Spleen (tissue), 11 donors: ENCODE measurements around the gene GIPC3. TPM values are rescaled to one million over a fixed set of nuclear protein-coding genes. Genes with fewer than 3 reads are reported as not detected.

Source experiments
- DNase-seq: peaks from one replicate; pipeline ENCODE4 v3.0.0-alpha.2; 2020
- H3K27ac ChIP-seq, 8 donors: fragments of 200-600 bp; sonication (generic) in 7 of 8; 1 replicate in 4 of 8; 2 replicates in 4 of 8; pipeline versions ENCODE4 v1.5.0 to v1.8.0; 2016 to 2021; ENCODE audit warnings: inconsistent platforms in 4 of 8, mild to moderate bottlenecking in 4 of 8, moderate library complexity in 1 of 8
- H3K27me3 ChIP-seq, 7 donors: fragments of 200-600 bp; sonication (generic) in 6 of 7; replicated peaks in 1 of 7; 1 replicate in 4 of 7; 2 replicates in 3 of 7; pipeline versions ENCODE4 v1.5.0 to v1.8.0; 2016 to 2021; ENCODE audit warnings: inconsistent platforms in 3 of 7, mild to moderate bottlenecking in 1 of 7
- H3K36me3 ChIP-seq, 6 donors: fragments of 200-600 bp; sonication (generic) in 5 of 6; 1 replicate in 4 of 6; 2 replicates in 2 of 6; pipeline versions ENCODE4 v1.5.0 to v1.8.0; 2016 to 2021; ENCODE audit warnings: inconsistent platforms in 2 of 6
- H3K4me1 ChIP-seq, 6 donors: fragments of 200-600 bp; sonication (generic) in 5 of 6; 1 replicate in 3 of 6; 2 replicates in 3 of 6; pipeline versions ENCODE4 v1.5.0 to v1.8.0; 2016 to 2021; ENCODE audit warnings: inconsistent platforms in 3 of 6
- H3K4me3 ChIP-seq, 8 donors: fragments of 200-600 bp; sonication (generic) in 7 of 8; 1 replicate in 4 of 8; 2 replicates in 4 of 8; pipeline versions ENCODE4 v1.5.0 to v1.8.0; 2016 to 2021; ENCODE audit warnings: inconsistent platforms in 4 of 8, mild to moderate bottlenecking in 4 of 8, moderate library complexity in 2 of 8
- H3K9me3 ChIP-seq, 8 donors: fragments of 200-600 bp; sonication (generic) in 7 of 8; 1 replicate in 4 of 8; 2 replicates in 4 of 8; pipeline versions ENCODE4 v1.5.0 to v1.8.0; 2016 to 2021; ENCODE audit warnings: inconsistent platforms in 4 of 8
- POLR2A ChIP-seq, 3 donors: fragments of 450-650 bp; IDR thresholded peaks; one replicate each; pipeline ENCODE4 v1.5.1; 2017; ENCODE audit warnings: antibody characterized with exemption in 3 of 3, mild to moderate bottlenecking in 1 of 3
- POLR2AphosphoS5 ChIP-seq, 3 donors: sonication (generic); formaldehyde crosslinking; IDR thresholded peaks; one replicate each; pipeline ENCODE4 v1.5.1; 2017; ENCODE audit warnings: antibody characterized with exemption in 3 of 3
- WGBS, 5 donors: extraction: QIAGEN DNeasy Blood & Tissue Kit in 3 of 5; methylation state at CpG; one replicate each; pipeline versions ENCODE4 v1.1.5 to v1.1.7; 2013 to 2018; 5-methylcytosine and 5-hydroxymethylcytosine counted together
- intact Hi-C: fragments of 100-400 bp; cut with DNase I; formaldehyde crosslinking; loops from one replicate; pipeline ENCODE4 v1.15.0; 2023; ENCODE audit warnings: low total_unique reads
- polyA plus RNA-seq, 3 donors: library from polyadenylated mRNA; stranded (reverse); fragments of 200-250 nt; gene quantifications; one replicate each; pipeline ENCODE4 v1.2.1, GENCODE V29; 2013
- total RNA-seq, 7 donors: library from RNA; depleted of rRNA in 3 of 7; stranded (reverse); fragments of >200 nt in 3 of 7; fragmentation: NEBNext Ultra II Directional in 4 of 7; extraction: Animal tissue kit (Norgen Biotek cat#: 25700) in 4 of 7; gene quantifications; one replicate each; pipeline versions ENCODE4 v1.1.0 to v1.2.1, GENCODE V29; 2016 to 2021
- TF ChIP-seq, protein P1 (sequence below), 11 experiments: fragments of 200-600 bp in 7 of 11; fragments of 450-650 bp in 4 of 11; sonication (generic) in 4 of 11; IDR thresholded peaks in 8 of 11; conservative IDR thresholded peaks in 3 of 11; 1 replicate in 7 of 11; 2 replicates in 4 of 11; pipeline versions ENCODE4 v1.4.0 to v1.8.0; 2016 to 2021; ENCODE audit warnings: antibody characterized with exemption in 11 of 11, inconsistent platforms in 4 of 11, mild to moderate bottlenecking in 1 of 11
- donor health status: healthy with polysubstance abuse.
- donor health status: DM: no; HTN: no; CAD: no; lungs with moderate emphysema.
- donor health status: DM: no; HTN: no; CAD: no.
- donor health status: Bipolar disorder and iron deficiency.
- donor health status: healthy.
- donor health status: DM: no; HTN: no; CAD: no.
- donor health status: DM: yes; HTN: yes; CAD: no.

Gene GIPC3
- total and polyA plus RNA-seq, 10 donors, result 0.80 to 9.2 (median 5.1) TPM

DNA sequence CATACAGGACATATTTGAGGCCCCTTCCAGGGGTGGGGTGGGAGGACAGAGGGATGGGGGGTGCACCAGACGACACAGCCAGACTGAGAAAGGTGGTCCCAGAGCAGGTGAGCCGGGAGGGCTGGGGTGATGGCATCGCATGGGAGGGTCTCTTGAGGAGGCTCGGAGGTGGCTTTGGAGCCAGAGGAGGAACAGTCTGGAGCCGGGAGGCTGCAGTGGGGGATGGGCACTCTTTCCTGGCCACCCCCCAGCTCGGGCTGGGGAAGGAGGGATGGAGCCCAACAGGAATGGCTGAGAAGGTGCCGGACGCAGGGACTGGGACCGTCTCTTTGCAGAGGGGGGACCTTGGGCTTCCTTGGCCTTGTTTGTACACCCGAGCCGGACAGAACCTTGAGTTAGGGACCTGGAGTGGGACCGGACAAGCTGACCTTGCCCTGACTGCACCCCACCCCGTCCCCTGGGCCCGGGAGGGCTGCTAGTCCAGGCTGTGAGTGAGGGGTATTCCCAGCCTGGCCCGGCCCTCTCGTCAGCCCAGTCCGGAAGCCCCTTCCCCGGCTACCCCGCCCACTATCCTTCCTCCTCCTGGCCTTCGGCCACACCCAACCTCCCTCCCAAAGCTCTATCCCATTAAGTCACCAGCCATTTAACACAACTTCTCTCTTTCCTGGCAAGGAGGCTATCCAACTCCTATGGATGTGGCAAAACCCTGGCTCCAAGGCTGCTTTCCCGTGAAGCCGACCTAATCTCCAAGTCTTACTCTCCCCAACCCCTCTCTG is 22.2 kb downstream of the GIPC3 start:
- DNase-seq, result peak; percentile 80
- no peak for TF ChIP-seq POLR2A (IDR thresholded peaks at IDR 0.05)
- TF ChIP-seq, protein P1, sequence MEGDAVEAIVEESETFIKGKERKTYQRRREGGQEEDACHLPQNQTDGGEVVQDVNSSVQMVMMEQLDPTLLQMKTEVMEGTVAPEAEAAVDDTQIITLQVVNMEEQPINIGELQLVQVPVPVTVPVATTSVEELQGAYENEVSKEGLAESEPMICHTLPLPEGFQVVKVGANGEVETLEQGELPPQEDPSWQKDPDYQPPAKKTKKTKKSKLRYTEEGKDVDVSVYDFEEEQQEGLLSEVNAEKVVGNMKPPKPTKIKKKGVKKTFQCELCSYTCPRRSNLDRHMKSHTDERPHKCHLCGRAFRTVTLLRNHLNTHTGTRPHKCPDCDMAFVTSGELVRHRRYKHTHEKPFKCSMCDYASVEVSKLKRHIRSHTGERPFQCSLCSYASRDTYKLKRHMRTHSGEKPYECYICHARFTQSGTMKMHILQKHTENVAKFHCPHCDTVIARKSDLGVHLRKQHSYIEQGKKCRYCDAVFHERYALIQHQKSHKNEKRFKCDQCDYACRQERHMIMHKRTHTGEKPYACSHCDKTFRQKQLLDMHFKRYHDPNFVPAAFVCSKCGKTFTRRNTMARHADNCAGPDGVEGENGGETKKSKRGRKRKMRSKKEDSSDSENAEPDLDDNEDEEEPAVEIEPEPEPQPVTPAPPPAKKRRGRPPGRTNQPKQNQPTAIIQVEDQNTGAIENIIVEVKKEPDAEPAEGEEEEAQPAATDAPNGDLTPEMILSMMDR (IDR thresholded peaks at IDR 0.05 in 8 of 11, conservative IDR thresholded peaks at IDR 0.05 in 3 of 11), result no peak
- TF ChIP-seq POLR2AphosphoS5 (IDR thresholded peaks at IDR 0.05), result peak; percentile 34 to 67 (median 65)
- peaks cover 0 to 25% (median 19%) of the 10 kb centered on the region in 6 donors for H3K36me3 ChIP-seq
- 16 to 33% (median 22%) methylated on average over 22 of the region's 22 CpGs for WGBS, 5 donors
- peaks cover 38 to 99% (median 80%) of the 10 kb centered on the region in 6 donors for H3K4me1 ChIP-seq
- H3K27ac ChIP-seq, result peak overlapping the region; percentile 72 to 91 (median 84)
- intact Hi-C loops, result no loop called here
- H3K4me3 ChIP-seq, result peak overlapping the region; percentile 50 to 77 (median 60)
- H3K9me3 ChIP-seq, result no peaks in the 10 kb centered on the region
- peaks cover 0 to 43% (median 13%) of the 10 kb centered on the region in 7 donors for H3K27me3 ChIP-seq

DNA sequence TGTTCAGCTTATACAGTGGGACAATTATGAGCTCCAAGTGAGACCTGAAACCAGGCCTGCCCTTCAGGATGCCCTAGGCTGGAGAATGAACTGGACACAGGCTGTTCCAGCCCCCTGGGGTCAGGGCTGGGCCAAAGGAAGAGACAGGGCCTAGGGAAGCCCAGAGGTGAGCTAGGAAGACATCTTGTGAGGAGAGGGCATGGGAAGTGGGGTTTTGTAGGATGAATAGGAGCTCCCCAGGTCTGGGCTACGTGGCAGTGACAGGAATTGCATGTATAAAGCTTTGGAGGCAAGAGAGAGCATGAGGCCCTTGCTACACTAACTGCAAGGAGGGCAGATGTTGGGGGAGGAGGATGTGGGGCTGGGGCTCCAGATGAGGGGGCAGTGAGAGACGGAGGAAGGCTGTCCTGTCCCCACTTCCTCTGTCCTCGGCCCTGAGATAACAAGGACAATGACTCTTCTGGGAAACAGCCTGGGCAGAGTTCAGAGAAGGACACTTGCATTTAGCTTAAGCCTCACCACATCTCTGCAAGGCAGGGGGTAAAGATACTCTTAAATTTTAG is 22.9 kb downstream of the GIPC3 start:
- intact Hi-C loops, result no loop called here
- peak overlapping the region in 1 of 8 donors; percentile 77 for H3K4me3 ChIP-seq
- H3K4me1 ChIP-seq, result peaks cover 37 to 96% (median 80%) of the 10 kb centered on the region in 6 donors
- WGBS, 5 donors, result 8 to 19% (median 9%) methylated on average over 3 of the region's 3 CpGs
- H3K27ac ChIP-seq, result peak overlapping the region; percentile 63 to 91 (median 84)
- peaks cover 0 to 32% (median 25%) of the 10 kb centered on the region in 6 donors for H3K36me3 ChIP-seq
- H3K9me3 ChIP-seq, result no peaks in the 10 kb centered on the region
- DNase-seq, result no peak
- peaks cover 0 to 43% (median 13%) of the 10 kb centered on the region in 7 donors for H3K27me3 ChIP-seq
- TF ChIP-seq, protein P1 (IDR thresholded peaks at IDR 0.05 in 8 of 11, conservative IDR thresholded peaks at IDR 0.05 in 3 of 11), result no peak
- peak in 1 of 3 donors; percentile 4 for TF ChIP-seq POLR2AphosphoS5 (IDR thresholded peaks at IDR 0.05)

DNA sequence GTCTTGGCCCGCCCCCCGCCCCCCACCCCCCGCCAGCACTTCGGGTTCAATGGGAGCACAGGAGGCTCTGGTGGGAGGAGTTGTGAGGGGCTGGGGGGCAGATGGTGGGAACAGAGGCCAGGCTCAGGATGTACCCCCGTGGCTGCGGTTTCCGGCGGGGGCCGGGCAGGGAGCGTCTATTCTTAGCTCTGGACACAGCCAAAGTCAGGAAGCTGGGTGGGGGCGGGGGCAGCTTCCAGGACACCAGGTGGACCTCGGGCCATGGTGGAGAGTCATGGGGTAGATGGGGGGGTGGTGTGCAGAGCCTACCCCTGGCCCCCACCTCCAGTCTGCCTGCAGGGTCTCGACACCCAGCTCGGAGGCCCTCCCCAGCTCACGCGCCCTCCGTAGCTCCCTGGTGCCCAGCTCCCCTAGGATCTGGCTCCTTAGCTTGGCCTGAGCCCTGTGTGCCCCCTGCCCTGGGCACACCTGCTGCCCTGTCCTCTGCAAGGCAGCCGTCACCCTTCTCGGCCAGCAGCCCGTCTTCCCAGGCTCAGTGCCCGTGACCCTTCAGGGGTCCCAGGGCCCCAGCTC is 23.6 kb downstream of the GIPC3 start:
- Histone ChIP-seq H3K4me3 (peak overlapping the region in 1 of 8 donors; percentile 77), H3K27me3 (peaks cover 0 to 43% (median 13%) of the 10 kb centered on the region in 7 donors), H3K4me1 (peaks cover 30 to 89% (median 75%) of the 10 kb centered on the region in 6 donors), H3K36me3 (peaks cover 0 to 39% (median 31%) of the 10 kb centered on the region in 6 donors), H3K9me3 (no peaks in the 10 kb centered on the region), H3K27ac (peak overlapping the region; percentile 63 to 91 (median 84))
- peak in 1 of 3 donors; percentile 21 for TF ChIP-seq POLR2AphosphoS5 (IDR thresholded peaks at IDR 0.05)
- TF ChIP-seq, protein P1 (IDR thresholded peaks at IDR 0.05 in 8 of 11, conservative IDR thresholded peaks at IDR 0.05 in 3 of 11), result no peak
- no peak for DNase-seq
- WGBS, 5 donors, result 11 to 39% (median 15%) methylated on average over 3 to 21 of the region's 21 CpGs
- intact Hi-C loops, result no loop called here
